ENCODE measurements around the gene HAPLN3. TPM values are rescaled to one million over a fixed set of nuclear protein-coding genes. Genes with fewer than 3 reads are reported as not detected.
A peak's percentile ranks its signal among the peaks of the same experiment; 100 is the strongest.

HAPLN3 gene
- total RNA-seq, 1 donor from 2014 or later = 1.1 TPM

GRCh38 chr15:88913017-88913849, 17.9 kb upstream of the HAPLN3 start, which contains the start of gene MFGE8:
TSS of gene MFGE8 (minus strand) at chr15:88913379. CDS start at chr15:88913319, 60 bp downstream.
- peak; percentile 89 for DNase-seq (ENCODE audit: missing footprints)
- peak; percentile 82 for ATAC-seq
- intact Hi-C loops (cut with DNase I) = loop anchor here (2.0 kb wide), 2 partner anchors 20 to 104 kb away; no protein-coding TSS in a partner anchor

- DNase-seq (ENCODE audit: missing footprints) = no peak
- intact Hi-C loops (cut with DNase I) = loop anchor here (2.0 kb wide), 2 partner anchors 20 to 104 kb away; no protein-coding TSS in a partner anchor
- ATAC-seq = peak; percentile 37
Measured at GRCh38 chr15:88912500-88912921, 17.2 kb upstream of the HAPLN3 start.

- DNase-seq (ENCODE audit: missing footprints) = no peak
- intact Hi-C loops (cut with DNase I) = loop anchor here (2.0 kb wide), 2 partner anchors 21 to 105 kb away; no protein-coding TSS in a partner anchor
Measured at GRCh38 chr15:88911766-88912118, 16.4 kb upstream of the HAPLN3 start.

GRCh38 chr15:88909956-88910831, 14.8 kb upstream of the HAPLN3 start:
- no peak for DNase-seq (ENCODE audit: missing footprints)
- intact Hi-C loops (cut with DNase I) = no loop called here
- peak; percentile 38 for ATAC-seq

More at GRCh38 chr15:88911766-88912118, 16.4 kb upstream of the HAPLN3 start:
- ATAC-seq = peak; percentile 35

- intact Hi-C loops (cut with DNase I) = no loop called here
- ATAC-seq (no peak), DNase-seq (ENCODE audit: missing footprints) (no peak)
Measured at GRCh38 chr15:88908697-88909621, 13.6 kb upstream of the HAPLN3 start.

- DNase-seq (ENCODE audit: missing footprints) (no peak), ATAC-seq (no peak)
- intact Hi-C loops (cut with DNase I) = no loop called here
Measured at GRCh38 chr15:88908123-88908522, 12.8 kb upstream of the HAPLN3 start.

- no peak for ATAC-seq
- intact Hi-C loops (cut with DNase I) = no loop called here
- no peak for DNase-seq (ENCODE audit: missing footprints)
Measured at GRCh38 chr15:88907111-88907510, 11.8 kb upstream of the HAPLN3 start.

GRCh38 chr15:88906551-88906950, 11.2 kb upstream of the HAPLN3 start:
- ATAC-seq = no peak
- DNase-seq (ENCODE audit: missing footprints) = no peak
- intact Hi-C loops (cut with DNase I) = no loop called here

- ATAC-seq = no peak
- DNase-seq (ENCODE audit: missing footprints) = no peak
- intact Hi-C loops (cut with DNase I) = no loop called here
Measured at GRCh38 chr15:88906130-88906529, 10.8 kb upstream of the HAPLN3 start.

- no peak for ATAC-seq
- no peak for DNase-seq (ENCODE audit: missing footprints)
- intact Hi-C loops (cut with DNase I) = loop anchor here (2.0 kb wide), 2 partner anchors 111 to 151 kb away; no protein-coding TSS in a partner anchor
Measured at GRCh38 chr15:88905576-88905975, 10.2 kb upstream of the HAPLN3 start.

- ATAC-seq (peak; percentile 81), DNase-seq (ENCODE audit: missing footprints) (peak; percentile 86)
- intact Hi-C loops (cut with DNase I) = loop anchor here (1.0 to 2.0 kb wide), 3 partner anchors 100 to 152 kb away; no protein-coding TSS in a partner anchor
Measured at GRCh38 chr15:88904624-88905327, 9.4 kb upstream of the HAPLN3 start.

GRCh38 chr15:88904257-88904623, 8.9 kb upstream of the HAPLN3 start:
- intact Hi-C loops (cut with DNase I) = loop anchor here (1.0 to 2.0 kb wide), 3 partner anchors 100 to 153 kb away; no protein-coding TSS in a partner anchor
- ATAC-seq (no peak), DNase-seq (ENCODE audit: missing footprints) (no peak)

- ATAC-seq (no peak), DNase-seq (ENCODE audit: missing footprints) (no peak)
- intact Hi-C loops (cut with DNase I) = no loop called here
Measured at GRCh38 chr15:88902846-88903245, 7.5 kb upstream of the HAPLN3 start.

- intact Hi-C loops (cut with DNase I) = no loop called here
- no peak for DNase-seq (ENCODE audit: missing footprints)
- no peak for ATAC-seq
Measured at GRCh38 chr15:88902221-88902835, 7.0 kb upstream of the HAPLN3 start.

- DNase-seq (ENCODE audit: missing footprints) = no peak
- no peak for ATAC-seq
- intact Hi-C loops (cut with DNase I) = no loop called here
Measured at GRCh38 chr15:88901508-88902220, 6.3 kb upstream of the HAPLN3 start.

- ATAC-seq = no peak
- DNase-seq (ENCODE audit: missing footprints) = no peak
- intact Hi-C loops (cut with DNase I) = no loop called here
Measured at GRCh38 chr15:88900982-88901418, 5.7 kb upstream of the HAPLN3 start.
